Loucy (cell line): ENCODE results near the gene RGR.

Experiments used
- H2AFZ ChIP-seq: fragments of 200-600 bp; sonication (generic); 2 replicates; pipeline ENCODE4 v1.6.0; 2016; ENCODE audit warnings: antibody characterized with exemption, mild to moderate bottlenecking, low read length, moderate library complexity
- H3F3A ChIP-seq: fragments of 200-600 bp; 2 replicates; pipeline ENCODE4 v1.6.0; 2016; ENCODE audit warnings: antibody characterized with exemption, low read depth, mild to moderate bottlenecking
- H3K27me3 ChIP-seq: fragments of 200-600 bp; sonication (generic); 2 replicates; pipeline ENCODE4 v1.6.1; 2014; ENCODE audit warnings: low read length, mild to moderate bottlenecking; ENCODE audit not compliant: insufficient read depth, poor library complexity, severe bottlenecking
- H3K36me3 ChIP-seq: fragments of 200-600 bp; sonication (generic); 2 replicates; pipeline ENCODE4 v1.6.1; 2016; ENCODE audit warnings: low read length; ENCODE audit not compliant: insufficient read depth
- H3K4me1 ChIP-seq: fragments of 200-600 bp; sonication (generic); 2 replicates; pipeline ENCODE4 v1.5.1; 2014; ENCODE audit warnings: low read length, mild to moderate bottlenecking; ENCODE audit not compliant: insufficient read depth, poor library complexity, severe bottlenecking
- H3K4me2 ChIP-seq: fragments of 200-600 bp; sonication (generic); 2 replicates; pipeline ENCODE4 v1.6.0; 2014; ENCODE audit warnings: antibody characterized with exemption, low read length, low read depth, mild to moderate bottlenecking; ENCODE audit not compliant: poor library complexity, severe bottlenecking
- H3K4me3 ChIP-seq: fragments of 200-600 bp; sonication (generic); 2 replicates; pipeline ENCODE4 v1.5.1; 2014; ENCODE audit warnings: low read length, mild to moderate bottlenecking, mixed read lengths; ENCODE audit not compliant: poor library complexity, severe bottlenecking
- H3K79me2 ChIP-seq: fragments of 200-600 bp; sonication (generic); 2 replicates; pipeline ENCODE4 v1.6.1; 2014; ENCODE audit warnings: low read length; ENCODE audit not compliant: insufficient read depth
- H3K9ac ChIP-seq: fragments of 200-600 bp; sonication (generic); 2 replicates; pipeline ENCODE4 v1.6.0; 2014; ENCODE audit warnings: mild to moderate bottlenecking, low read depth, low read length, moderate library complexity; ENCODE audit not compliant: poor library complexity, severe bottlenecking
- H3K9me2 ChIP-seq: fragments of 200-600 bp; sonication (generic); replicated peaks from 2 replicates; pipeline ENCODE4 v1.6.1; 2016; ENCODE audit warnings: low read depth, low read length, mixed read lengths
- H3K9me3 ChIP-seq: fragments of 200-600 bp; sonication (generic); 2 replicates; pipeline ENCODE4 v1.6.1; 2014; ENCODE audit warnings: mild to moderate bottlenecking, antibody characterized with exemption, low read length, low read depth; ENCODE audit not compliant: insufficient read depth
- H4K20me1 ChIP-seq: fragments of 200-600 bp; sonication (generic); 2 replicates; pipeline ENCODE4 v1.6.0; 2014; ENCODE audit warnings: antibody characterized with exemption, low read length, mild to moderate bottlenecking; ENCODE audit not compliant: insufficient read depth, poor library complexity, severe bottlenecking
- EZH2phosphoT487 ChIP-seq: fragments of 200-600 bp; IDR thresholded peaks from 2 replicates; pipeline ENCODE4 v1.6.1; 2018; ENCODE audit warnings: antibody characterized with exemption, mild to moderate bottlenecking, moderate library complexity, borderline replicate concordance
- TF ChIP-seq, protein P1 (sequence below): fragments of 200-600 bp; sonication (generic); conservative IDR thresholded peaks from 2 replicates; pipeline ENCODE4 v1.5.1; 2014; ENCODE audit warnings: mild to moderate bottlenecking, antibody characterized with exemption, low read length

Gene RGR

DNA sequence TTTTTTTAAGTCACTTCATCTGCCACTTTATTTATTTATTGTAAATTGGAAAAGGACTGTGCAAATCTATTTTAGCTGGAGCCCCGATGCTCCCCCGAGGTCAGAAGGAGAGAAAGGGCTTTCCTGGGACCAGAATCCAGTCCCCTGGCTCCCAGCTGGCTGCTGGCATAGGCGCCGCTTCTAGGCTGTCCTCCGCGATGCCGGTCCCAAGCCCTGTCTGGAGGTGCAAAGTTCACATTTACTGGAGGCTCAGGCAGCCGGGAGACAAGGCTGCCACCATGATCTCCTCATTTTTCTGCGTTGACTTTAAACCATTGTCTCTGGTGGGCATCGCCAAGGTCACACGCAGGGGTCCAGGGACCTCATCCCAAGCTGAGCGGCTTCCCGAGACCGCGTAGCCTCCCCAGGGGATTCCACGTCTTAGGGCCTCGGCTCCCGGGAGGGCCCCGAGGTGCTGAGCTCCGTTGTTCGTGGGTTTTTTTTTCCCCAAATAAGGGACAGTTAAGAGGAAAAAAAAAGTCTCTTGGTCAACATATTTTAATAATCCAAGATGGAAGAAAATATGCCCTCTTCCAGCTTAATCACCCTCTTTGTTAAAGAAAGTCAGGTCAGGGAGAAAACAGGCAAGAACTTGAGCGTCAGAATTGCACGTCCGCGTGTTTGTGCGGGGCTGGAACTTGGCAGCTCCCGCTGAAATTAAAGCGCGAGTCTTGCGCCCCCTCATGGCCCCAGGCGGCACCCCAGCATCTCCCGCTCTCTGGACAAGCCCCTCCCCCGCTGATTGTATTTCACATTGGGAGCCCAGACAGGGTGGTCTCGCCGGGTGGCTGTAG, 11.9 kb downstream of the RGR start:
- Histone ChIP-seq H3K9me2 (no peaks in the 10 kb centered on the region), H3K4me3 (no peak overlapping the region), H2AFZ (no peak overlapping the region), H3K36me3 (no peaks in the 10 kb centered on the region), H3K27me3 (no peaks in the 10 kb centered on the region), H3K4me2 (no peak overlapping the region), H3K9me3 (no peaks in the 10 kb centered on the region), H3K79me2 (no peaks in the 10 kb centered on the region), H4K20me1 (no peaks in the 10 kb centered on the region), H3K4me1 (no peaks in the 10 kb centered on the region), H3F3A (no peaks in the 10 kb centered on the region), H3K9ac (no peak overlapping the region)
- TF ChIP-seq, protein P1, sequence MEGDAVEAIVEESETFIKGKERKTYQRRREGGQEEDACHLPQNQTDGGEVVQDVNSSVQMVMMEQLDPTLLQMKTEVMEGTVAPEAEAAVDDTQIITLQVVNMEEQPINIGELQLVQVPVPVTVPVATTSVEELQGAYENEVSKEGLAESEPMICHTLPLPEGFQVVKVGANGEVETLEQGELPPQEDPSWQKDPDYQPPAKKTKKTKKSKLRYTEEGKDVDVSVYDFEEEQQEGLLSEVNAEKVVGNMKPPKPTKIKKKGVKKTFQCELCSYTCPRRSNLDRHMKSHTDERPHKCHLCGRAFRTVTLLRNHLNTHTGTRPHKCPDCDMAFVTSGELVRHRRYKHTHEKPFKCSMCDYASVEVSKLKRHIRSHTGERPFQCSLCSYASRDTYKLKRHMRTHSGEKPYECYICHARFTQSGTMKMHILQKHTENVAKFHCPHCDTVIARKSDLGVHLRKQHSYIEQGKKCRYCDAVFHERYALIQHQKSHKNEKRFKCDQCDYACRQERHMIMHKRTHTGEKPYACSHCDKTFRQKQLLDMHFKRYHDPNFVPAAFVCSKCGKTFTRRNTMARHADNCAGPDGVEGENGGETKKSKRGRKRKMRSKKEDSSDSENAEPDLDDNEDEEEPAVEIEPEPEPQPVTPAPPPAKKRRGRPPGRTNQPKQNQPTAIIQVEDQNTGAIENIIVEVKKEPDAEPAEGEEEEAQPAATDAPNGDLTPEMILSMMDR, result no peak; the same call in 1 of the 2 replicates
- no peak for TF ChIP-seq EZH2phosphoT487

DNA sequence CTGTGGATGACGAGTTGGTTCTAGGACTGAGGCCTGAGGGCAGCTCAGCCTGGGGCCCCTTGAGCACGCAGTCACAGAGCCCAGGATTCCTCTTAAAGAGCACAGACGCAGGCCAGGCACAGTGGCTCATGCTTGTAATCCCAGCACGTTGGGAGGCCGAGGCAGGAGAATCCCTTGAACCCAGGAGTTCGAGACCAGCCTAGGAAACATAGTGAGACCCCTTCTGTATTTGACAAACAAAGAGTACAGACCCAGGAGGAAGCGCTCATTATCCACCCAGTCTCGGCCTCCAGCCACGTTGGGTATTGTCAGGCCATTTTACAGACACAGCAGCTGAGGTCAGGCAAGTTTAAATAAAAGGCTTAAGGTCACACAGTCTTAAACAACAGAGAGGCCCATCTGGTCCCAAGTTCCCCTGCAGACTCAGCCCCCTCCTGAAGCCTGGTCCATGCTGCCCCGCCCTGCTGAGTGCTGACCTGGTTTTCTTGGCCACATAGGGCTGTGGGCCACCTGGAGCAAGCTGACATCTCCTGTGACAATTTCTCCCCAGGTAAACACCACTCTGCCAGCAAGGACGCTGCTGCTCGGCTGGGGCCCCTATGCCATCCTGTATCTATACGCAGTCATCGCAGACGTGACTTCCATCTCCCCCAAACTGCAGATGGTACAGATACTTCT, 12.6 kb downstream of the RGR start:
- TF ChIP-seq, protein P1, result no peak
- TF ChIP-seq EZH2phosphoT487, result no peak
- H3K79me2 ChIP-seq, result no peaks in the 10 kb centered on the region
- H3K4me3 ChIP-seq, result no peak overlapping the region
- H3K4me1 ChIP-seq, result no peaks in the 10 kb centered on the region
- H3K4me2 ChIP-seq, result no peak overlapping the region
- no peak overlapping the region for H2AFZ ChIP-seq
- no peaks in the 10 kb centered on the region for H3F3A ChIP-seq
- H3K9me2 ChIP-seq, result no peaks in the 10 kb centered on the region
- H4K20me1 ChIP-seq, result no peaks in the 10 kb centered on the region
- H3K9me3 ChIP-seq, result no peaks in the 10 kb centered on the region
- no peak overlapping the region for H3K9ac ChIP-seq
- H3K27me3 ChIP-seq, result no peaks in the 10 kb centered on the region
- no peaks in the 10 kb centered on the region for H3K36me3 ChIP-seq

DNA sequence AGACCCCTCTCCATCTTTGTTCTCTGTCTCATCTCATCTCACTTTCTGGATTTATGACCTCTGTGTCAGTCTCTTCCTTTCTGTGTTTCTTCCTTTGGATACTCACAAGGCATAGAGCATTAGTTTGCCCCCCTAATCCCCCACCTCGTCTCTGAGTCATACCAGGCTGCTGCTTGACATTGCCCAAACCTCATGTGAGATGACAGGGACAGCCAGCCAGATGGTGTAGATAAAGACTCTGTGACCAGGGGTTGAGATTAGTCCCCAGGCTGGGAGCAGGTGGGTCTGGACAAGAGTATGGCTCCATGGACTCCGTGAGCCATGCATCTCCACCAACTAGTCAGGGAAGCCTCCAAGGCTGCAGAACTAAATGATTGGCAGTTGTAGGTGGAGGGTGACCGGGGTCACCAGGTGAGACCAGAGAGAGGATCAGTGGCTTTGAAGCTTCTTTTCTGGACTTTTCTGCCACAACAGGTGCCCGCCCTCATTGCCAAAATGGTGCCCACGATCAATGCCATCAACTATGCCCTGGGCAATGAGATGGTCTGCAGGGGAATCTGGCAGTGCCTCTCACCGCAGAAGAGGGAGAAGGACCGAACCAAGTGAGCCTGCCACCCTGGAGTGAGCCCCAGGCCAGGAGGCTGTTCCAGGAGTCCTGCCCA, 13.3 kb downstream of the RGR start:
- H3K9me3 ChIP-seq, result no peaks in the 10 kb centered on the region
- H3K27me3 ChIP-seq, result no peaks in the 10 kb centered on the region
- no peak overlapping the region for H3K4me3 ChIP-seq
- TF ChIP-seq EZH2phosphoT487, result no peak
- TF ChIP-seq, protein P1, result no peak
- no peaks in the 10 kb centered on the region for H3K9me2 ChIP-seq
- H3K4me2 ChIP-seq, result no peak overlapping the region
- no peaks in the 10 kb centered on the region for H3K36me3 ChIP-seq
- no peaks in the 10 kb centered on the region for H3K79me2 ChIP-seq
- H3F3A ChIP-seq, result no peaks in the 10 kb centered on the region
- H4K20me1 ChIP-seq, result no peaks in the 10 kb centered on the region
- H3K4me1 ChIP-seq, result no peaks in the 10 kb centered on the region
- H3K9ac ChIP-seq, result no peak overlapping the region
- no peak overlapping the region for H2AFZ ChIP-seq
